HepG2 (cell line): ENCODE results near the gene KRTAP10-9. TPM values are rescaled to one million over a fixed set of nuclear protein-coding genes. Genes with fewer than 3 reads are reported as not detected.

Source experiments
- ATAC-seq: fragments of 200-7000 bp; cut with Tn5 transposase; 3 replicates; pipeline ENCODE4 v1.9.1; 2020; ENCODE audit warnings: mild to moderate bottlenecking, moderate library complexity
- BruUV-seq: library from RNA; stranded (reverse); fragments of 400-500 nt; replicated peaks from 2 replicates; lab custom pipeline; 2021; lab: Mats Ljungman, UMichigan
- CTCF ChIA-PET: fragments of 300-600 bp; formaldehyde crosslinking; extraction: SDS; loops from one replicate; lab custom pipeline; 2021; ENCODE audit warnings: low total read pairs, inconsistent platforms, low intra/inter-chr PET ratio; lab: Yijun Ruan, JAX
- POLR2A ChIA-PET: fragments of 350-600 bp; sonication (Branson Sonifier 250); formaldehyde crosslinking; loops from one replicate; lab custom pipeline; 2020; ENCODE audit warnings: antibody characterized with exemption, inconsistent platforms; lab: Yijun Ruan, JAX
- DNase-seq: peaks from one replicate; pipeline ENCODE4 v3.0.0-alpha.2; 2015; ENCODE audit warnings: low spot score
- FAIRE-seq: peaks from 3 replicates; lab custom pipeline; 2011; peaks lifted over from hg19 to GRCh38; lab: Jason Lieb, UNC
- H2AFZ ChIP-seq: one replicate; pipeline ENCODE4 v1.6.1; 2011; ENCODE audit warnings: low read length, inconsistent platforms
- H3K27ac ChIP-seq: fragments of 300-600 bp; 3 replicates; pipeline ENCODE4 v1.8.0; 2011; ENCODE audit warnings: mixed run types, mild to moderate bottlenecking, mixed read lengths, low read length, inconsistent platforms; ENCODE audit not compliant: insufficient read depth; ENCODE audit errors: extremely low read length
- H3K27me3 ChIP-seq, 2 experiments: fragments of 200-600 bp in 1 of 2; 2 replicates in 1 of 2; 3 replicates in 1 of 2; pipeline versions ENCODE4 v1.6.0 to v1.8.0; 2011; ENCODE audit warnings: low read length in 2 of 2, mild to moderate bottlenecking in 2 of 2, moderate library complexity in 2 of 2, inconsistent platforms in 1 of 2; ENCODE audit not compliant: insufficient read depth in 2 of 2, control insufficient read depth in 1 of 2
- H3K36me3 ChIP-seq, 2 experiments: fragments of 200-600 bp in 1 of 2; replicated peaks in 1 of 2; 2 replicates in 1 of 2; 3 replicates in 1 of 2; pipeline versions ENCODE4 v1.5.1 to v1.8.0; 2011; ENCODE audit warnings: low read length in 2 of 2, inconsistent platforms in 1 of 2; ENCODE audit not compliant: insufficient read depth in 2 of 2, control insufficient read depth in 1 of 2
- H3K4me1 ChIP-seq: 2 replicates; pipeline ENCODE4 v1.5.1; 2012; ENCODE audit warnings: low read length, inconsistent platforms; ENCODE audit not compliant: insufficient read depth
- H3K4me2 ChIP-seq: 2 replicates; pipeline ENCODE4 v1.6.0; 2011; ENCODE audit warnings: low read depth, low read length, inconsistent platforms
- H3K4me3 ChIP-seq, 3 experiments: fragments of 200-600 bp in 1 of 3; sonication (generic), shearing (Covaris generic) in 1 of 3; replicated peaks in 1 of 3; 2 replicates each; pipeline ENCODE4 v1.5.1; 2011 to 2016; ENCODE audit warnings: low read length in 3 of 3, inconsistent platforms in 2 of 3, low read depth in 2 of 3, mild to moderate bottlenecking in 2 of 3, control low read depth in 1 of 3, mixed read lengths in 1 of 3; ENCODE audit not compliant: insufficient read depth in 1 of 3
- H3K79me2 ChIP-seq: one replicate; pipeline ENCODE4 v1.6.1; 2011; ENCODE audit warnings: low read length, inconsistent platforms; ENCODE audit not compliant: insufficient read depth
- H3K9ac ChIP-seq: 2 replicates; pipeline ENCODE4 v1.6.0; 2011; ENCODE audit warnings: mild to moderate bottlenecking, low read depth, low read length, inconsistent platforms; ENCODE audit not compliant: insufficient read depth
- H3K9me3 ChIP-seq: 2 replicates; pipeline ENCODE4 v1.5.1; 2012; ENCODE audit warnings: mild to moderate bottlenecking, low read length
- H4K20me1 ChIP-seq: 2 replicates; pipeline ENCODE4 v1.6.0; 2011; ENCODE audit warnings: inconsistent platforms, mild to moderate bottlenecking, low read length, moderate library complexity; ENCODE audit not compliant: insufficient read depth
- AGO2 ChIP-seq: fragments of 200-400 bp; formaldehyde crosslinking; optimal IDR thresholded peaks from 2 replicates; pipeline ENCODE3; 2017; ENCODE audit warnings: mild to moderate bottlenecking, low read depth, low read length, moderate library complexity
- CERS6 ChIP-seq: sonication (generic); formaldehyde crosslinking; IDR thresholded peaks from 2 replicates; pipeline ENCODE4 v1.5.0; 2020; ENCODE audit warnings: missing genetic modification reagents
- EP300 ChIP-seq, 3 experiments: sonication (generic) in 1 of 3; formaldehyde crosslinking in 1 of 3; IDR thresholded peaks; 2 replicates each; pipeline versions ENCODE4 v1.5.1 to v1.6.1; 2011 to 2020; ENCODE audit warnings: low read depth in 2 of 3, low read length in 2 of 3, borderline replicate concordance in 1 of 3, improper control_type of control experiment in 1 of 3, mild to moderate bottlenecking in 1 of 3, missing genetic modification reagents in 1 of 3, moderate library complexity in 1 of 3
- GFI1 ChIP-seq: sonication (generic); formaldehyde crosslinking; IDR thresholded peaks from 2 replicates; pipeline ENCODE4 v1.5.0; 2020; ENCODE audit warnings: missing genetic modification reagents, mild to moderate bottlenecking, borderline replicate concordance
- MIER3 ChIP-seq: IDR thresholded peaks from 2 replicates; pipeline ENCODE4 v1.6.1; 2016; ENCODE audit warnings: missing compliant biosample characterization, borderline replicate concordance
- NR1H2 ChIP-seq: sonication (generic); formaldehyde crosslinking; IDR thresholded peaks from 2 replicates; pipeline ENCODE4 v1.8.1; 2022; ENCODE audit warnings: low read depth, missing genetic modification reagents, borderline replicate concordance
- STAT5B ChIP-seq: sonication (generic); formaldehyde crosslinking; IDR thresholded peaks from 2 replicates; pipeline ENCODE4 v1.4.0; 2020; ENCODE audit warnings: missing genetic modification reagents
- TMF1 ChIP-seq: sonication (generic); formaldehyde crosslinking; IDR thresholded peaks from 2 replicates; pipeline ENCODE4 v1.8.1; 2022; ENCODE audit warnings: low read depth, missing genetic modification reagents
- TRIM22 ChIP-seq: fragments of 450-650 bp; IDR thresholded peaks from 2 replicates; pipeline ENCODE4 v1.6.1; 2017
- U2AF1 ChIP-seq: fragments of 200-400 bp; formaldehyde crosslinking; optimal IDR thresholded peaks from 2 replicates; pipeline ENCODE3; 2017; ENCODE audit warnings: mild to moderate bottlenecking, low read depth, low read length
- ZNF205 ChIP-seq: IDR thresholded peaks from 2 replicates; pipeline ENCODE4 v1.6.1; 2018; ENCODE audit warnings: missing biosample characterization, missing genetic modification reagents
- ZNF337 ChIP-seq: sonication (generic); formaldehyde crosslinking; IDR thresholded peaks from 2 replicates; pipeline ENCODE4 v1.5.1; 2020; ENCODE audit warnings: missing genetic modification reagents, low read depth, mild to moderate bottlenecking, borderline replicate concordance
- ZNF510 ChIP-seq: sonication (generic); formaldehyde crosslinking; IDR thresholded peaks from 2 replicates; pipeline ENCODE4 v1.4.0; 2020; ENCODE audit warnings: low read depth, mild to moderate bottlenecking, missing genetic modification reagents
- WGBS: methylation state at CpG from one replicate; pipeline ENCODE4 v1.1.6; 2017; ENCODE audit warnings: low lambda C conversion rate; 5-methylcytosine and 5-hydroxymethylcytosine counted together
- in situ Hi-C: cut with HindIII; loops from 2 replicates; pipeline ENCODE4 v1.10.0; 2017; ENCODE audit warnings: low pct_unique_long_range_greater_than_20kb; ENCODE audit not compliant: extremely low pct_ligation_motif_present
- intact Hi-C: fragments of 100-400 bp; cut with micrococcal nuclease; formaldehyde crosslinking; loops from one replicate; pipeline ENCODE4 v1.10.0; 2022; ENCODE audit not compliant: unreplicated experiment
- polyA plus RNA-seq, 8 experiments: library from polyadenylated mRNA; depleted of rRNA in 3 of 8; stranded (reverse) in 7 of 8; unstranded in 1 of 8; fragments of >200 nt; fragmentation: Illumina TruSeq in 4 of 8; extraction: Trizol in 4 of 8; gene quantifications; 2 replicates each; pipeline versions ENCODE4 v1.2.1 to v1.2.3, GENCODE V29; 2011 to 2016; ENCODE audit warnings: low read depth in 4 of 8, missing spikeins in 1 of 8, mixed read lengths in 1 of 8; ENCODE audit not compliant: insufficient read depth in 1 of 8
- total RNA-seq, 5 experiments: library from RNA; depleted of rRNA; stranded (reverse); fragments of >200 nt; fragmentation: Illumina TruSeq; extraction: Trizol; gene quantifications; 2 replicates each; pipeline ENCODE4 v1.2.3, GENCODE V29; 2016; ENCODE audit warnings: low read depth in 1 of 5
- TF ChIP-seq, protein P1 (sequence below): IDR thresholded peaks from 2 replicates; pipeline ENCODE4 v1.6.1; 2016; ENCODE audit warnings: low read depth, missing genetic modification reagents, missing compliant biosample characterization
- TF ChIP-seq, protein P2 (sequence below): sonication (generic); formaldehyde crosslinking; IDR thresholded peaks from 2 replicates; pipeline ENCODE4 v1.4.0; 2020; ENCODE audit warnings: missing genetic modification reagents

Gene KRTAP10-9
- total and polyA plus RNA-seq, 2 of the 13 experiments (the other 11 are each of a cell fraction or from before 2014, with no cell fraction given), result not detected

- no peak overlapping the region for H3K27ac ChIP-seq
- peaks cover 13% of the 10 kb centered on the region for H3K9me3 ChIP-seq
- ChIA-PET CTCF (no interaction called here), POLR2A (no interaction called here)
- in situ Hi-C loops (no loop called here), intact Hi-C loops (no loop called here)
- WGBS, result 39% methylated on average over 7 of the region's 17 CpGs
- H3K79me2 ChIP-seq, result no peaks in the 10 kb centered on the region
- no peaks in the 10 kb centered on the region for H3K36me3 ChIP-seq
- DNase-seq (no peak), FAIRE-seq (no peak), ATAC-seq (no peak)
- peaks cover 20% of the 10 kb centered on the region for H3K4me1 ChIP-seq
- H4K20me1 ChIP-seq, result no peaks in the 10 kb centered on the region
- no peaks in the 10 kb centered on the region for H3K27me3 ChIP-seq
- no peak overlapping the region for H3K4me3 ChIP-seq
- H3K9ac ChIP-seq, result no peak overlapping the region
- no peak overlapping the region for H3K4me2 ChIP-seq
- BruUV-seq, result no TSS peak
- no peak overlapping the region for H2AFZ ChIP-seq
- TF ChIP-seq, protein P1, sequence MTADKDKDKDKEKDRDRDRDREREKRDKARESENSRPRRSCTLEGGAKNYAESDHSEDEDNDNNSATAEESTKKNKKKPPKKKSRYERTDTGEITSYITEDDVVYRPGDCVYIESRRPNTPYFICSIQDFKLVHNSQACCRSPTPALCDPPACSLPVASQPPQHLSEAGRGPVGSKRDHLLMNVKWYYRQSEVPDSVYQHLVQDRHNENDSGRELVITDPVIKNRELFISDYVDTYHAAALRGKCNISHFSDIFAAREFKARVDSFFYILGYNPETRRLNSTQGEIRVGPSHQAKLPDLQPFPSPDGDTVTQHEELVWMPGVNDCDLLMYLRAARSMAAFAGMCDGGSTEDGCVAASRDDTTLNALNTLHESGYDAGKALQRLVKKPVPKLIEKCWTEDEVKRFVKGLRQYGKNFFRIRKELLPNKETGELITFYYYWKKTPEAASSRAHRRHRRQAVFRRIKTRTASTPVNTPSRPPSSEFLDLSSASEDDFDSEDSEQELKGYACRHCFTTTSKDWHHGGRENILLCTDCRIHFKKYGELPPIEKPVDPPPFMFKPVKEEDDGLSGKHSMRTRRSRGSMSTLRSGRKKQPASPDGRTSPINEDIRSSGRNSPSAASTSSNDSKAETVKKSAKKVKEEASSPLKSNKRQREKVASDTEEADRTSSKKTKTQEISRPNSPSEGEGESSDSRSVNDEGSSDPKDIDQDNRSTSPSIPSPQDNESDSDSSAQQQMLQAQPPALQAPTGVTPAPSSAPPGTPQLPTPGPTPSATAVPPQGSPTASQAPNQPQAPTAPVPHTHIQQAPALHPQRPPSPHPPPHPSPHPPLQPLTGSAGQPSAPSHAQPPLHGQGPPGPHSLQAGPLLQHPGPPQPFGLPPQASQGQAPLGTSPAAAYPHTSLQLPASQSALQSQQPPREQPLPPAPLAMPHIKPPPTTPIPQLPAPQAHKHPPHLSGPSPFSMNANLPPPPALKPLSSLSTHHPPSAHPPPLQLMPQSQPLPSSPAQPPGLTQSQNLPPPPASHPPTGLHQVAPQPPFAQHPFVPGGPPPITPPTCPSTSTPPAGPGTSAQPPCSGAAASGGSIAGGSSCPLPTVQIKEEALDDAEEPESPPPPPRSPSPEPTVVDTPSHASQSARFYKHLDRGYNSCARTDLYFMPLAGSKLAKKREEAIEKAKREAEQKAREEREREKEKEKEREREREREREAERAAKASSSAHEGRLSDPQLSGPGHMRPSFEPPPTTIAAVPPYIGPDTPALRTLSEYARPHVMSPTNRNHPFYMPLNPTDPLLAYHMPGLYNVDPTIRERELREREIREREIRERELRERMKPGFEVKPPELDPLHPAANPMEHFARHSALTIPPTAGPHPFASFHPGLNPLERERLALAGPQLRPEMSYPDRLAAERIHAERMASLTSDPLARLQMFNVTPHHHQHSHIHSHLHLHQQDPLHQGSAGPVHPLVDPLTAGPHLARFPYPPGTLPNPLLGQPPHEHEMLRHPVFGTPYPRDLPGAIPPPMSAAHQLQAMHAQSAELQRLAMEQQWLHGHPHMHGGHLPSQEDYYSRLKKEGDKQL (CRISPR knock-in tag), result no peak
- TF ChIP-seq ZNF510 (CRISPR knock-in tag) (no peak), EP300 (IDR thresholded peaks at IDR 0.05; ENCODE audit: low read depth in 2 of 2, low read length in 2 of 2) (no peak), EP300 (CRISPR knock-in tag; IDR thresholded peaks at IDR 0.05; ENCODE audit: borderline replicate concordance) (no peak), NR1H2 (CRISPR knock-in tag) (no peak), GFI1 (CRISPR knock-in tag) (no peak), MIER3 (CRISPR knock-in tag) (no peak), TRIM22 (no peak), STAT5B (CRISPR knock-in tag) (no peak), ZNF337 (CRISPR knock-in tag) (no peak), CERS6 (CRISPR knock-in tag) (no peak), ZNF205 (no peak), TMF1 (CRISPR knock-in tag) (no peak), AGO2 (no peak), U2AF1 (no peak)
- TF ChIP-seq, protein P2, sequence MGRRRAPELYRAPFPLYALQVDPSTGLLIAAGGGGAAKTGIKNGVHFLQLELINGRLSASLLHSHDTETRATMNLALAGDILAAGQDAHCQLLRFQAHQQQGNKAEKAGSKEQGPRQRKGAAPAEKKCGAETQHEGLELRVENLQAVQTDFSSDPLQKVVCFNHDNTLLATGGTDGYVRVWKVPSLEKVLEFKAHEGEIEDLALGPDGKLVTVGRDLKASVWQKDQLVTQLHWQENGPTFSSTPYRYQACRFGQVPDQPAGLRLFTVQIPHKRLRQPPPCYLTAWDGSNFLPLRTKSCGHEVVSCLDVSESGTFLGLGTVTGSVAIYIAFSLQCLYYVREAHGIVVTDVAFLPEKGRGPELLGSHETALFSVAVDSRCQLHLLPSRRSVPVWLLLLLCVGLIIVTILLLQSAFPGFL (CRISPR knock-in tag), result no peak
Observed at GRCh38 chr21:44578371-44579055, 48.4 kb upstream of the KRTAP10-9 start.
